Stimulated activated CD4-positive, alpha-beta T cell treated with anti-CD3 and anti-CD28 coated beads, Interleukin-12 subunit alpha, Interleukin-12 subunit beta, amount 100 ng/mL, for 48 hours (primary cell): ENCODE results near the gene PRKCD.

Experiments
- DNase-seq, 3 donors: peaks; one replicate each; pipeline ENCODE4 v3.0.0-alpha.2; 2020; ENCODE audit warnings: low read depth in 2 of 3, low spot score in 1 of 3

The PRKCD gene

GRCh38 chr3:53188720-53189119, 27.7 kb downstream of the PRKCD start:
- no peak for DNase-seq

- DNase-seq: no peak
Measured at GRCh38 chr3:53189276-53189675, 28.3 kb downstream of the PRKCD start.

GRCh38 chr3:53190659-53191058, 29.6 kb downstream of the PRKCD start:
- DNase-seq: no peak

GRCh38 chr3:53191836-53192480, 30.9 kb downstream of the PRKCD start:
- DNase-seq: no peak

GRCh38 chr3:53192608-53193007, 31.6 kb downstream of the PRKCD start:
- no peak for DNase-seq

- DNase-seq: no peak
Measured at GRCh38 chr3:53193466-53194209, 32.6 kb downstream of the PRKCD start.

GRCh38 chr3:53194210-53195065, 33.4 kb downstream of the PRKCD start:
- DNase-seq: no peak

- DNase-seq: no peak
Measured at GRCh38 chr3:53195066-53195450, 34.0 kb downstream of the PRKCD start.

- DNase-seq: peak; percentile 19 to 49 (median 42)
Measured at GRCh38 chr3:53195602-53196574, 34.9 kb downstream of the PRKCD start.

GRCh38 chr3:53196575-53197407, 35.8 kb downstream of the PRKCD start:
- DNase-seq: peak; percentile 34 to 50 (median 37)

- DNase-seq: no peak
Measured at GRCh38 chr3:53198256-53198977, 37.4 kb downstream of the PRKCD start.

- DNase-seq: no peak
Measured at GRCh38 chr3:53198996-53199395, 38.0 kb downstream of the PRKCD start.

GRCh38 chr3:53199834-53200233, 38.8 kb downstream of the PRKCD start:
- DNase-seq: no peak

GRCh38 chr3:53200501-53201498, 39.8 kb downstream of the PRKCD start:
- DNase-seq: no peak

- no peak for DNase-seq
Measured at GRCh38 chr3:53202331-53203015, 41.5 kb downstream of the PRKCD start.

GRCh38 chr3:53211706-53212702, 51.0 kb downstream of the PRKCD start:
- no peak for DNase-seq
